ENCODE results near the gene MCC.

The MCC gene

DNA sequence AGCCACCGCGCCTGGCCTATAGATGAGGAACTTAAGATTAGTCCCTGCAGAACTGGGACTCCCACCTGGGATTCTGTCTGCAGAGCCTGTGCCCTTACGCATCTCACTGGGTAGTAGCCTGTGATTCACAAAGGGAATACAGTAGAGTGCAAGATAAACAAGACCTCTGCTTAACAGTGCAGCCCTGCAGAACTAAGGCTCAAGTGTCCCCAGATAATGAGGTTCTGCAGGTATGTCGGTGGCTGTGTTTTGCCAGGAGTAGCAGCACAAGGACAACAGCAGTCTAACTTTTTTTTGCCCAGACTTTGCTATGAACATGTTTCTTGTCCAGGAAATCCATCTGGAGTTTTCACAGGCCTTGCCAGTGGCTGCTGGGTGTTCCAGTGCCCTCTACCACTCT, 451.9 kb downstream of the MCC start:
- TF ChIP-seq, protein P1, sequence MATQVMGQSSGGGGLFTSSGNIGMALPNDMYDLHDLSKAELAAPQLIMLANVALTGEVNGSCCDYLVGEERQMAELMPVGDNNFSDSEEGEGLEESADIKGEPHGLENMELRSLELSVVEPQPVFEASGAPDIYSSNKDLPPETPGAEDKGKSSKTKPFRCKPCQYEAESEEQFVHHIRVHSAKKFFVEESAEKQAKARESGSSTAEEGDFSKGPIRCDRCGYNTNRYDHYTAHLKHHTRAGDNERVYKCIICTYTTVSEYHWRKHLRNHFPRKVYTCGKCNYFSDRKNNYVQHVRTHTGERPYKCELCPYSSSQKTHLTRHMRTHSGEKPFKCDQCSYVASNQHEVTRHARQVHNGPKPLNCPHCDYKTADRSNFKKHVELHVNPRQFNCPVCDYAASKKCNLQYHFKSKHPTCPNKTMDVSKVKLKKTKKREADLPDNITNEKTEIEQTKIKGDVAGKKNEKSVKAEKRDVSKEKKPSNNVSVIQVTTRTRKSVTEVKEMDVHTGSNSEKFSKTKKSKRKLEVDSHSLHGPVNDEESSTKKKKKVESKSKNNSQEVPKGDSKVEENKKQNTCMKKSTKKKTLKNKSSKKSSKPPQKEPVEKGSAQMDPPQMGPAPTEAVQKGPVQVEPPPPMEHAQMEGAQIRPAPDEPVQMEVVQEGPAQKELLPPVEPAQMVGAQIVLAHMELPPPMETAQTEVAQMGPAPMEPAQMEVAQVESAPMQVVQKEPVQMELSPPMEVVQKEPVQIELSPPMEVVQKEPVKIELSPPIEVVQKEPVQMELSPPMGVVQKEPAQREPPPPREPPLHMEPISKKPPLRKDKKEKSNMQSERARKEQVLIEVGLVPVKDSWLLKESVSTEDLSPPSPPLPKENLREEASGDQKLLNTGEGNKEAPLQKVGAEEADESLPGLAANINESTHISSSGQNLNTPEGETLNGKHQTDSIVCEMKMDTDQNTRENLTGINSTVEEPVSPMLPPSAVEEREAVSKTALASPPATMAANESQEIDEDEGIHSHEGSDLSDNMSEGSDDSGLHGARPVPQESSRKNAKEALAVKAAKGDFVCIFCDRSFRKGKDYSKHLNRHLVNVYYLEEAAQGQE (IDR thresholded peaks at IDR 0.05; ENCODE audit: low read depth), result no peak
- TF ChIP-seq TEAD4 (IDR thresholded peaks at IDR 0.05) (no peak), NFIC (IDR thresholded peaks at IDR 0.05) (no peak), EGR1 (IDR thresholded peaks at IDR 0.05) (no peak), FOXM1 (IDR thresholded peaks at IDR 0.05; ENCODE audit: borderline replicate concordance, low read depth) (no peak), CREB1 (IDR thresholded peaks at IDR 0.05; ENCODE audit: low read depth) (no peak), YY1 (IDR thresholded peaks at IDR 0.05; ENCODE audit: low read depth) (no peak), ZBTB7A (IDR thresholded peaks at IDR 0.05; ENCODE audit: low read depth) (no peak), CEBPB (IDR thresholded peaks at IDR 0.05) (no peak), EP300 (IDR thresholded peaks at IDR 0.05; ENCODE audit: borderline replicate concordance) (no peak), TCF12 (IDR thresholded peaks at IDR 0.05; ENCODE audit: low read depth) (no peak), RAD21 (IDR thresholded peaks at IDR 0.05; ENCODE audit: low read depth) (no peak), TAF1 (IDR thresholded peaks at IDR 0.05; ENCODE audit: low read depth) (no peak)
- TF ChIP-seq, protein P2, sequence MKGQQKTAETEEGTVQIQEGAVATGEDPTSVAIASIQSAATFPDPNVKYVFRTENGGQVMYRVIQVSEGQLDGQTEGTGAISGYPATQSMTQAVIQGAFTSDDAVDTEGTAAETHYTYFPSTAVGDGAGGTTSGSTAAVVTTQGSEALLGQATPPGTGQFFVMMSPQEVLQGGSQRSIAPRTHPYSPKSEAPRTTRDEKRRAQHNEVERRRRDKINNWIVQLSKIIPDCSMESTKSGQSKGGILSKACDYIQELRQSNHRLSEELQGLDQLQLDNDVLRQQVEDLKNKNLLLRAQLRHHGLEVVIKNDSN (IDR thresholded peaks at IDR 0.05), result no peak
- TF ChIP-seq, protein P3, sequence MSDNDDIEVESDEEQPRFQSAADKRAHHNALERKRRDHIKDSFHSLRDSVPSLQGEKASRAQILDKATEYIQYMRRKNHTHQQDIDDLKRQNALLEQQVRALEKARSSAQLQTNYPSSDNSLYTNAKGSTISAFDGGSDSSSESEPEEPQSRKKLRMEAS (IDR thresholded peaks at IDR 0.05), result no peak

DNA sequence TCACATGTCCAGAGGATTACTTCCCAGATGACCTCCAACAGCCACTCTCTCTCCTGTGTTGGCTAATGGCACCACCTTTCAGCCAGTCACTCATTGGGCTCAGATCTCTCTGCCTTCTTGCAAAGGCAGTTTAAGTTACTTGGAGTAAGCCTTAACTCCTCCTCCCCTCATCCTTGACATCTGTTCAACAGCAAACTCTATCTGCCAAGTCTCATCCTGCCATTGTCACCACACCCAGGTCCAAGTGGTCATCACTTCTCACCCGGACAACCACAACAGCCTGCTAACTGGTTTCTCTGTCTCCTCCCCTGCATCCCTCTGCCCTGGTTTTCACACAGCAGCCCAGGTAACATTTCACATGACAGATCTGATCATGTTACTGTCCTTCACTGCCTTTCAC, 453.2 kb downstream of the MCC start:
- TF ChIP-seq, protein P1 (IDR thresholded peaks at IDR 0.05; ENCODE audit: low read depth), result no peak
- TF ChIP-seq, protein P2 (IDR thresholded peaks at IDR 0.05), result no peak
- TF ChIP-seq FOXM1 (IDR thresholded peaks at IDR 0.05; ENCODE audit: borderline replicate concordance, low read depth) (no peak), EGR1 (IDR thresholded peaks at IDR 0.05) (no peak), YY1 (IDR thresholded peaks at IDR 0.05; ENCODE audit: low read depth) (no peak), RAD21 (IDR thresholded peaks at IDR 0.05; ENCODE audit: low read depth) (no peak), TEAD4 (IDR thresholded peaks at IDR 0.05) (no peak), TAF1 (IDR thresholded peaks at IDR 0.05; ENCODE audit: low read depth) (no peak), TCF12 (IDR thresholded peaks at IDR 0.05; ENCODE audit: low read depth) (no peak), EP300 (IDR thresholded peaks at IDR 0.05; ENCODE audit: borderline replicate concordance) (no peak), NFIC (IDR thresholded peaks at IDR 0.05) (no peak), CREB1 (IDR thresholded peaks at IDR 0.05; ENCODE audit: low read depth) (no peak), CEBPB (IDR thresholded peaks at IDR 0.05) (no peak), ZBTB7A (IDR thresholded peaks at IDR 0.05; ENCODE audit: low read depth) (no peak)
- TF ChIP-seq, protein P3 (IDR thresholded peaks at IDR 0.05), result no peak

DNA sequence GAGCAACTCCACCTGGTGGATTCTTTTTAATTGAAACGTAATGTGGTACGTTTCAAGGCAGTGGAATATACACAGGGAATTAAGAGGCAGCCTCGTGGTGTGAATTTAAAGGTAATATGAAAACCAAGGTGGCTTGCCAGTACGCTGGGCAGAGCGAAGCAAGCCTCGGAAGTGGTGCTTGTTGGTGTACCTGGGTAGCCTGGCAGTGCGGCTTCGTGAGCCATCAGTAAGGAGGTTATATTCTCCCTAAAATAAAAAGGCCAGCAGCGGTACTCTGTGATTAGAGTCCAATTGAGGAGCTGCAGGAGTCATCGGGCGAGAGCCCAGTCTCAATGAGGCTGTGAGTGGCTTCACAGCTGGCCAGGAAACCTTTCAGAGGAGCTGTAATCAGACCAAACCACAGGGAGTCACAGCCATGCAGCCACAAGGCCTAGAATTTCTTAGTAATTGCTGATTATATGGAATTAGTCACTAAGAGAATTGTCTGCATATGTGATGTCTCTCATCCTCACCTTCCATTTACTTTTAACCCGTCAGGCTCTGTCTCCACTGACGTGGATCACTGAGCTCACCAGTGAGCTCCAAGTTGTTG, 454.0 kb downstream of the MCC start:
- no peak for TF ChIP-seq EP300 (IDR thresholded peaks at IDR 0.05; ENCODE audit: borderline replicate concordance)
- no peak for TF ChIP-seq ZBTB7A (IDR thresholded peaks at IDR 0.05; ENCODE audit: low read depth)
- TF ChIP-seq NFIC (IDR thresholded peaks at IDR 0.05), result no peak
- TF ChIP-seq YY1 (IDR thresholded peaks at IDR 0.05; ENCODE audit: low read depth), result no peak
- TF ChIP-seq TEAD4 (IDR thresholded peaks at IDR 0.05), result no peak
- TF ChIP-seq, protein P2 (IDR thresholded peaks at IDR 0.05), result no peak
- no peak for TF ChIP-seq EGR1 (IDR thresholded peaks at IDR 0.05)
- TF ChIP-seq, protein P1 (IDR thresholded peaks at IDR 0.05; ENCODE audit: low read depth), result no peak
- no peak for TF ChIP-seq FOXM1 (IDR thresholded peaks at IDR 0.05; ENCODE audit: borderline replicate concordance, low read depth)
- TF ChIP-seq TAF1 (IDR thresholded peaks at IDR 0.05; ENCODE audit: low read depth), result no peak
- TF ChIP-seq TCF12 (IDR thresholded peaks at IDR 0.05; ENCODE audit: low read depth), result no peak
- TF ChIP-seq, protein P3 (IDR thresholded peaks at IDR 0.05), result no peak
- TF ChIP-seq CEBPB (IDR thresholded peaks at IDR 0.05), result no peak

All from Ishikawa (cell line).